ENCODE data around the gene ASIC4. TPM values are rescaled to one million over a fixed set of nuclear protein-coding genes. Genes with fewer than 3 reads are reported as not detected.

The ASIC4 gene
- total RNA-seq, 1 experiment from 2014 or later, result not detected

DNA sequence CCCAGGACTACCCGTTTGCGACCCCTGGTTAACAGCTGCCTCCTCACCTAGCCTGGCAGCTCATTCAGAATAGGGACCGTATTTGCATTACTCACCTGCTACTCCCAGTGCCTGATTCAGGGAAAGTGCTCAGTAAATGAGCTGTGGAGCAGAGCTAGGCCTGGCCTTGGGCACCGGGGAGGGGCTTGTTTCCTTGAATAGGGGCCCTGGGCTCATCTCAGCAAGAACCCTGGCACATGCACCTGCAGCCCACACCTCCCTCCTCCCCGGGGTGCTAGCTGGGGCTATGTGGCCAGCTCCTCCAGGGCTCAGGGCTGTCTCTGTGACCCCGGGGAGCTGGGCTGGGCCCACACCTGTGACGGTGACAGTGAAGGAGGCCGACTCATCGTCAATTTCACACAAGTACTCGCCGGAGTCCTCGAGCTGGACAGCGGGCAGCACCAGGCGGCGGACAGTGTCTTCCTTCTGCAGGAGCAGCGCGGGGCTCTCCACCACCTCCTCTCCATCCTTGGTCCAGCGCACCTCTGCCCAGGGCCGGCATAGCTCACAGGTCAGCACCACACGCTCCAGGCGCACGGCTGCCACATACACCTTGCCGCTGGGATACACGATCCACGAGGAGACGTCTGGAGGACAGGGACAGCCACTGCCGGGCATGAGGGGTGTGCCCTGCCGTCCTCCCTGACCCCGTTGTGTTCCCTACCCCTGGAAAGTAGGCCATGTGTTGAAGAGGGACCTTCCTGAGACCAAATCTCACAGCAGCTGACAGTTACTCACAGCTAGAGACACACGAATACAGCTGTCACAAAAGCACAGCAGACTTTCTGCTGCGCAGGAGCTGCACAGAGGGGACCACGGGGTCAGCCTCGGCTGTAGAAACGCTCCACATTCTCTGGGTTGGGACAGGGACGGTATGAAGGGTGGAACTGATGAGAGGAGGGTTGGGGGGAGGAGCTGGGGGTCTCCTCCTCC, 48.1 kb downstream of the ASIC4 start:
- BruUV-seq (replicated peaks), result TSS peak; percentile 33
- DNase-seq (ENCODE audit: unreplicated experiment), result no peak
- intact Hi-C loops (cut with micrococcal nuclease), result no loop called here
- H3K27ac Mint-ChIP-seq (ENCODE audit: low read depth, unreplicated experiment), result no peak overlapping the region
- no peaks in the 10 kb centered on the region for H3K27me3 Mint-ChIP-seq (ENCODE audit: insufficient read depth, unreplicated experiment)
- CTCF ChIA-PET, result interaction anchor here (0.5 to 4.6 kb wide), 12 partner anchors 9 to 1303 kb away, joined by 3 to 23 read pairs (median 4); partner anchors contain the start of genes INHA, OBSL1 and STK11IP
- H3K4me1 Mint-ChIP-seq (ENCODE audit: insufficient read depth, unreplicated experiment), result no peaks in the 10 kb centered on the region
- H3K4me3 Mint-ChIP-seq (ENCODE audit: unreplicated experiment), result no peak overlapping the region
- no peak for TF ChIP-seq CTCF (IDR thresholded peaks at IDR 0.05; ENCODE audit: unreplicated experiment)
- H3K36me3 Mint-ChIP-seq (ENCODE audit: insufficient read depth, unreplicated experiment), result peaks cover 4% of the 10 kb centered on the region
- POLR2A ChIA-PET, result interaction anchor here (0.7 to 1.9 kb wide), 2 partner anchors 19 to 134 kb away, joined by 3 to 6 read pairs; partner anchors contain the start of genes CHPF and TMEM198
- H3K9me3 Mint-ChIP-seq (ENCODE audit: unreplicated experiment), result no peaks in the 10 kb centered on the region

DNA sequence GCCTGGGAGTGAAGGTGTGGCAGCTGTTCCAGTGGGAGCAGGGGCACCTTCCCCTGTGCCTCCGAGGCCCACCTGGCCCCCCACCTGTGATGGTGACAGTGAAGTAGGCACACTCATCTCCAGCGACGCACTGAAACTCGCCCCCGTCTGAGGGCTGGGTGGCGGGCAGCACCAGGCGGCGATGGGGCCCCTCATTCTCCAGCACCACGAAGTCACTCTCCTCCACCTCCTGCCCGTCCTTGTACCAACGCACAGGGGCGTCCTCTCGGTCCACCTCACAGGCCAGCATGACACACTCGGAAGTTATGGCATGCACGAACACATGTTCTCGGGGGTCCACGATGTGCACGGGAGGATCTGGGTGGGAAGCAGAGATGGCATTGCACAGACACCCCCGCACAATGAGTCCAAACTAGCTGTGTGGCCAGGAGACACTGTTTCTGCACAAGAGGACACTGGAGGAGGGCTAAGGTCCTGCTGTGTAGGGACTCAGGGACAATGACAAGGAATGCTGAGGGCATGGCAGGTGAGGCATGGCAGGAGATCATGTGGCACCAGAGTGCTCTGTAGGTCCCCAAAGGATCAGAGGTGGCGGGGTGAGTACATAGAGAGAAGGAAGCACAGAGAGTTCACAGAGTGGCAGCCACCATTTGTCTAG, 49.1 kb downstream of the ASIC4 start:
- DNase-seq (ENCODE audit: unreplicated experiment), result no peak
- BruUV-seq (replicated peaks), result no TSS peak
- intact Hi-C loops (cut with micrococcal nuclease), result no loop called here
- ChIA-PET CTCF (interaction anchor here (0.6 to 4.6 kb wide), 3 partner anchors 49 to 753 kb away, joined by 3 to 22 read pairs (median 3); no protein-coding TSS in a partner anchor), POLR2A (no interaction called here)
- Mint-ChIP-seq H3K27me3 (ENCODE audit: insufficient read depth, unreplicated experiment) (no peaks in the 10 kb centered on the region), H3K9me3 (ENCODE audit: unreplicated experiment) (no peaks in the 10 kb centered on the region), H3K4me1 (ENCODE audit: insufficient read depth, unreplicated experiment) (no peaks in the 10 kb centered on the region), H3K36me3 (ENCODE audit: insufficient read depth, unreplicated experiment) (peaks cover 11% of the 10 kb centered on the region), H3K27ac (ENCODE audit: low read depth, unreplicated experiment) (no peak overlapping the region), H3K4me3 (ENCODE audit: unreplicated experiment) (no peak overlapping the region)
- no peak for TF ChIP-seq CTCF (IDR thresholded peaks at IDR 0.05; ENCODE audit: unreplicated experiment)

- ChIA-PET POLR2A (no interaction called here), CTCF (interaction anchor here (1.0 kb wide), 1 partner anchor 22 kb away, joined by 3 read pairs; the partner anchor contains the start of genes CHPF and TMEM198)
- H3K27me3 Mint-ChIP-seq (ENCODE audit: insufficient read depth, unreplicated experiment), result no peaks in the 10 kb centered on the region
- no peaks in the 10 kb centered on the region for H3K4me1 Mint-ChIP-seq (ENCODE audit: insufficient read depth, unreplicated experiment)
- intact Hi-C loops (cut with micrococcal nuclease), result no loop called here
- H3K9me3 Mint-ChIP-seq (ENCODE audit: unreplicated experiment), result no peaks in the 10 kb centered on the region
- no peak overlapping the region for H3K4me3 Mint-ChIP-seq (ENCODE audit: unreplicated experiment)
- BruUV-seq (replicated peaks), result no TSS peak
- H3K36me3 Mint-ChIP-seq (ENCODE audit: insufficient read depth, unreplicated experiment), result peaks cover 17% of the 10 kb centered on the region
- TF ChIP-seq CTCF (IDR thresholded peaks at IDR 0.05; ENCODE audit: unreplicated experiment), result no peak
- DNase-seq (ENCODE audit: unreplicated experiment), result no peak
- H3K27ac Mint-ChIP-seq (ENCODE audit: low read depth, unreplicated experiment), result no peak overlapping the region
These were observed 51.1 kb downstream of the ASIC4 start for GRCh38 chr2:219565130-219566080.
